Calu3 (cell line): Measurements from ENCODE around the gene CDK13. TPM values are rescaled to one million over a fixed set of nuclear protein-coding genes. Genes with fewer than 3 reads are reported as not detected.

ENCODE experiments used
- BruUV-seq: library from RNA; stranded (reverse); fragments of 400-500 nt; replicated peaks from 2 replicates; lab custom pipeline; 2021; lab: Mats Ljungman, UMichigan
- CTCF ChIA-PET: fragments of 300-600 bp; sonication (Branson Sonifier 250); formaldehyde crosslinking; loops from one replicate; lab custom pipeline; 2022; ENCODE audit warnings: antibody characterized with exemption; lab: Charles Lee
- DNase-seq: peaks from one replicate; pipeline ENCODE4 v3.0.0; 2022
- H3K27ac Mint-ChIP-seq: one replicate; pipeline ENCODE4 v1.8.0; 2022; ENCODE audit warnings: mixed read lengths; ENCODE audit not compliant: unreplicated experiment
- H3K27me3 Mint-ChIP-seq: one replicate; pipeline ENCODE4 v1.8.0; 2022; ENCODE audit warnings: mixed read lengths; ENCODE audit not compliant: unreplicated experiment
- H3K36me3 Mint-ChIP-seq: one replicate; pipeline ENCODE4 v1.8.0; 2022; ENCODE audit warnings: mild to moderate bottlenecking, moderate library complexity, mixed read lengths; ENCODE audit not compliant: insufficient read depth, unreplicated experiment
- H3K4me1 Mint-ChIP-seq: one replicate; pipeline ENCODE4 v1.8.0; 2022; ENCODE audit warnings: mild to moderate bottlenecking, low read depth, mixed read lengths; ENCODE audit not compliant: unreplicated experiment
- H3K4me3 Mint-ChIP-seq: one replicate; pipeline ENCODE4 v1.8.0; 2022; ENCODE audit warnings: mild to moderate bottlenecking, low read depth, moderate library complexity, mixed read lengths; ENCODE audit not compliant: unreplicated experiment
- H3K9me3 Mint-ChIP-seq: one replicate; pipeline ENCODE4 v1.8.0; 2022; ENCODE audit warnings: low read depth, mixed read lengths; ENCODE audit not compliant: unreplicated experiment
- CTCF ChIP-seq: fragments of 200-600 bp; IDR thresholded peaks from one replicate; pipeline ENCODE4 v1.8.0; 2022; ENCODE audit warnings: antibody characterized with exemption; ENCODE audit not compliant: unreplicated experiment
- intact Hi-C: fragments of 100-400 bp; cut with micrococcal nuclease; formaldehyde crosslinking; loops from one replicate; pipeline ENCODE4 v1.10.0; 2022; ENCODE audit not compliant: unreplicated experiment
- total RNA-seq: library from RNA; stranded (reverse); gene quantifications from 2 replicates; pipeline ENCODE4 v1.2.3, GENCODE V29; 2022

The CDK13 gene
- total RNA-seq, 1 experiment from 2014 or later = 86.7 TPM

GRCh38 chr7:39919646-39920045, 30.4 kb upstream of the CDK13 start:
- no TSS peak for BruUV-seq
- TF ChIP-seq CTCF = no peak
- CTCF ChIA-PET = interaction anchor here (0.6 to 2.7 kb wide), 3 partner anchors 9 to 29 kb away, joined by 3 to 11 read pairs (median 4); no protein-coding TSS in a partner anchor
- no peaks in the 10 kb centered on the region for H3K9me3 Mint-ChIP-seq
- peaks cover 13% of the 10 kb centered on the region for H3K4me1 Mint-ChIP-seq
- H3K27ac Mint-ChIP-seq = no peak overlapping the region
- intact Hi-C loops = no loop called here
- no peak for DNase-seq
- no peaks in the 10 kb centered on the region for H3K27me3 Mint-ChIP-seq
- H3K36me3 Mint-ChIP-seq = no peaks in the 10 kb centered on the region
- H3K4me3 Mint-ChIP-seq = no peak overlapping the region

GRCh38 chr7:39921506-39922175, 28.4 kb upstream of the CDK13 start:
- Mint-ChIP-seq H3K27ac (no peak overlapping the region), H3K4me1 (no peaks in the 10 kb centered on the region), H3K9me3 (no peaks in the 10 kb centered on the region), H3K27me3 (no peaks in the 10 kb centered on the region), H3K36me3 (no peaks in the 10 kb centered on the region), H3K4me3 (no peak overlapping the region)
- no peak for DNase-seq
- CTCF ChIA-PET = interaction anchor here (0.5 to 2.7 kb wide), 2 partner anchors 25 to 67 kb away, joined by 3 to 11 read pairs; no protein-coding TSS in a partner anchor
- intact Hi-C loops = no loop called here
- no TSS peak for BruUV-seq
- TF ChIP-seq CTCF = no peak

- Mint-ChIP-seq H3K4me1 (no peaks in the 10 kb centered on the region), H3K27ac (no peak overlapping the region), H3K36me3 (no peaks in the 10 kb centered on the region), H3K4me3 (no peak overlapping the region), H3K9me3 (no peaks in the 10 kb centered on the region), H3K27me3 (no peaks in the 10 kb centered on the region)
- BruUV-seq = no TSS peak
- no peak for DNase-seq
- CTCF ChIA-PET = no interaction called here
- intact Hi-C loops = no loop called here
- no peak for TF ChIP-seq CTCF
Measured at GRCh38 chr7:39922580-39922979, 27.5 kb upstream of the CDK13 start.

DNA sequence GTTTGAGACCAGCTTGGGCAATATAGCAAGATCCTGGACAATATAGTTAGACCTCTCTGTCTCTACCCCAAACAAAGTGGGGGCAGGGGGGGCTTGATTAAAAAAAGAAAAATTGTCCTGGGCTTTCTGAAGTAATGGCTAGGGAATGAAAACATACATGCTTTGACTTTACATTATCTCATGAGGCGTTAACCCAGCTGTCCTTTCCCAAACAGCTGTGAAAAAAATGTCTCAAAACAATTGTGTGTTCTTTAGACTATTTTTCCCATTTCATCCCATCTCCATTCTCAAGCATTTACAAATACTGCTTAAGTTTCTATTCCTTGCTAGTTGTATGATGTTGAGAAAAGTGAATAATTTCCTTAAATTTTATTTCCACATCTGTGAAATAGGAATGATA, 27.0 kb upstream of the CDK13 start:
- no peak overlapping the region for H3K4me3 Mint-ChIP-seq
- intact Hi-C loops = no loop called here
- H3K27me3 Mint-ChIP-seq = no peaks in the 10 kb centered on the region
- H3K27ac Mint-ChIP-seq = no peak overlapping the region
- no peak for DNase-seq
- no peaks in the 10 kb centered on the region for H3K36me3 Mint-ChIP-seq
- CTCF ChIA-PET = no interaction called here
- no TSS peak for BruUV-seq
- H3K9me3 Mint-ChIP-seq = no peaks in the 10 kb centered on the region
- no peaks in the 10 kb centered on the region for H3K4me1 Mint-ChIP-seq
- TF ChIP-seq CTCF = no peak
